Calu3 (cell line): ENCODE data around the gene IKZF1. TPM values are rescaled to one million over a fixed set of nuclear protein-coding genes. Genes with fewer than 3 reads are reported as not detected.

Source experiments
- BruUV-seq: library from RNA; stranded (reverse); fragments of 400-500 nt; replicated peaks from 2 replicates; lab custom pipeline; 2021; lab: Mats Ljungman, UMichigan
- CTCF ChIA-PET: fragments of 300-600 bp; sonication (Branson Sonifier 250); formaldehyde crosslinking; loops from one replicate; lab custom pipeline; 2022; ENCODE audit warnings: antibody characterized with exemption; lab: Charles Lee
- DNase-seq: peaks from one replicate; pipeline ENCODE4 v3.0.0; 2022
- H3K27ac Mint-ChIP-seq: one replicate; pipeline ENCODE4 v1.8.0; 2022; ENCODE audit warnings: mixed read lengths; ENCODE audit not compliant: unreplicated experiment
- H3K27me3 Mint-ChIP-seq: one replicate; pipeline ENCODE4 v1.8.0; 2022; ENCODE audit warnings: mixed read lengths; ENCODE audit not compliant: unreplicated experiment
- H3K36me3 Mint-ChIP-seq: one replicate; pipeline ENCODE4 v1.8.0; 2022; ENCODE audit warnings: mild to moderate bottlenecking, moderate library complexity, mixed read lengths; ENCODE audit not compliant: insufficient read depth, unreplicated experiment
- H3K4me1 Mint-ChIP-seq: one replicate; pipeline ENCODE4 v1.8.0; 2022; ENCODE audit warnings: mild to moderate bottlenecking, low read depth, mixed read lengths; ENCODE audit not compliant: unreplicated experiment
- H3K4me3 Mint-ChIP-seq: one replicate; pipeline ENCODE4 v1.8.0; 2022; ENCODE audit warnings: mild to moderate bottlenecking, low read depth, moderate library complexity, mixed read lengths; ENCODE audit not compliant: unreplicated experiment
- H3K9me3 Mint-ChIP-seq: one replicate; pipeline ENCODE4 v1.8.0; 2022; ENCODE audit warnings: low read depth, mixed read lengths; ENCODE audit not compliant: unreplicated experiment
- intact Hi-C: fragments of 100-400 bp; cut with micrococcal nuclease; formaldehyde crosslinking; loops from one replicate; pipeline ENCODE4 v1.10.0; 2022; ENCODE audit not compliant: unreplicated experiment
- total RNA-seq: library from RNA; stranded (reverse); gene quantifications from 2 replicates; pipeline ENCODE4 v1.2.3, GENCODE V29; 2022
- TF ChIP-seq, protein P1 (sequence below): fragments of 200-600 bp; IDR thresholded peaks from one replicate; pipeline ENCODE4 v1.8.0; 2022; ENCODE audit warnings: antibody characterized with exemption; ENCODE audit not compliant: unreplicated experiment

The IKZF1 gene
- total RNA-seq, 1 experiment from 2014 or later, result 0.28 TPM

GRCh38 chr7:50418526-50419290 is 114.2 kb downstream of the IKZF1 start:
- TF ChIP-seq, protein P1, sequence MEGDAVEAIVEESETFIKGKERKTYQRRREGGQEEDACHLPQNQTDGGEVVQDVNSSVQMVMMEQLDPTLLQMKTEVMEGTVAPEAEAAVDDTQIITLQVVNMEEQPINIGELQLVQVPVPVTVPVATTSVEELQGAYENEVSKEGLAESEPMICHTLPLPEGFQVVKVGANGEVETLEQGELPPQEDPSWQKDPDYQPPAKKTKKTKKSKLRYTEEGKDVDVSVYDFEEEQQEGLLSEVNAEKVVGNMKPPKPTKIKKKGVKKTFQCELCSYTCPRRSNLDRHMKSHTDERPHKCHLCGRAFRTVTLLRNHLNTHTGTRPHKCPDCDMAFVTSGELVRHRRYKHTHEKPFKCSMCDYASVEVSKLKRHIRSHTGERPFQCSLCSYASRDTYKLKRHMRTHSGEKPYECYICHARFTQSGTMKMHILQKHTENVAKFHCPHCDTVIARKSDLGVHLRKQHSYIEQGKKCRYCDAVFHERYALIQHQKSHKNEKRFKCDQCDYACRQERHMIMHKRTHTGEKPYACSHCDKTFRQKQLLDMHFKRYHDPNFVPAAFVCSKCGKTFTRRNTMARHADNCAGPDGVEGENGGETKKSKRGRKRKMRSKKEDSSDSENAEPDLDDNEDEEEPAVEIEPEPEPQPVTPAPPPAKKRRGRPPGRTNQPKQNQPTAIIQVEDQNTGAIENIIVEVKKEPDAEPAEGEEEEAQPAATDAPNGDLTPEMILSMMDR, result no peak
- Mint-ChIP-seq H3K4me3 (no peak overlapping the region), H3K9me3 (no peaks in the 10 kb centered on the region), H3K27ac (no peak overlapping the region), H3K36me3 (no peaks in the 10 kb centered on the region), H3K4me1 (no peaks in the 10 kb centered on the region), H3K27me3 (peaks cover 22% of the 10 kb centered on the region)
- CTCF ChIA-PET, result interaction anchor here (0.6 to 2.4 kb wide), 12 partner anchors 9 to 744 kb away, joined by 3 to 26 read pairs (median 4); no protein-coding TSS in a partner anchor
- DNase-seq, result no peak
- no TSS peak for BruUV-seq
- intact Hi-C loops, result loop anchor here (1.0 to 2.0 kb wide), 3 partner anchors 213 to 326 kb away; no protein-coding TSS in a partner anchor

DNA sequence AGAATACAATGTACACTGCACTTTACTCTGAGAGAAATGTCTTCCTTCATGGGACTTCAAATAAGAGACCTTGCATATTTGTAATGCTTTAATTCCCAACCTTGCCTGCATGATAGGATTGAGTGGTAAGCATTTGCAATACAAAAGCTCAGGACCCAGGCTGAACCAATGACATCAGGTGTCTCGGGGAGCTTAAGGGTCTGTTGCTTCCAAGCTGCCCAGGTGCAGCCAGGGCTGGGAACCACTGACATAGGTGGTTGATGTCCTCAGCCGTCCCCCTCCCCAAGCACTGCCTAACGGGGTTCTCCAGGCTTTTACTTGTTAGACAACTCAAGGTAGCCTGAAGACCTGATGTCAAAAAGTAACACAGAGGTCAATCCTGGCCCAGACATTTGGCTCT is 116.5 kb downstream of the IKZF1 start:
- no TSS peak for BruUV-seq
- Mint-ChIP-seq H3K9me3 (no peaks in the 10 kb centered on the region), H3K27me3 (peaks cover 18% of the 10 kb centered on the region), H3K4me1 (no peaks in the 10 kb centered on the region), H3K4me3 (no peak overlapping the region), H3K36me3 (no peaks in the 10 kb centered on the region), H3K27ac (no peak overlapping the region)
- CTCF ChIA-PET, result interaction anchor here (0.6 kb wide), 1 partner anchor 195 kb away, joined by 3 read pairs; no protein-coding TSS in a partner anchor
- TF ChIP-seq, protein P1, result no peak
- no peak for DNase-seq
- intact Hi-C loops, result no loop called here

DNA sequence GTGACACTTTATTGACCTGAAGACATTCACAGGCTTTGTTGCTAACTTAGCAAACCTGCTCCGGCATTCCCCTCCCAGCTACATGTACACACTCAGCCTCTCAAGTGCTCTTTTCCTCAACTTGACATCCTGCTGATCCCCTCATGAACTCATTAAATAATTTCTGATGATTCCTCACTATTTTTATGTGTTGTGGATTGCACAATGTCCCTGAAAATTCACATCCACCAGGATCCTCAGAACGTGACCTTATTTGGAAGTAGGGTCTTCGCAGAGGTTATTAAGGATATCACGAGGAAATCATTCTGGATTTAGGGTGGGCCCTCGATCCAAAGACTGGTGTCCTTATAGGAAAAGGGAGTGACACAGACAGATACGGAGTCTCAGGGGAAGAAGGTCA is 118.3 kb downstream of the IKZF1 start:
- intact Hi-C loops, result no loop called here
- H3K36me3 Mint-ChIP-seq, result no peaks in the 10 kb centered on the region
- no peak for DNase-seq
- peaks cover 7% of the 10 kb centered on the region for H3K27me3 Mint-ChIP-seq
- CTCF ChIA-PET, result no interaction called here
- H3K27ac Mint-ChIP-seq, result no peak overlapping the region
- H3K4me1 Mint-ChIP-seq, result peaks cover 9% of the 10 kb centered on the region
- H3K4me3 Mint-ChIP-seq, result no peak overlapping the region
- H3K9me3 Mint-ChIP-seq, result no peaks in the 10 kb centered on the region
- TF ChIP-seq, protein P1, result no peak
- BruUV-seq, result no TSS peak

DNA sequence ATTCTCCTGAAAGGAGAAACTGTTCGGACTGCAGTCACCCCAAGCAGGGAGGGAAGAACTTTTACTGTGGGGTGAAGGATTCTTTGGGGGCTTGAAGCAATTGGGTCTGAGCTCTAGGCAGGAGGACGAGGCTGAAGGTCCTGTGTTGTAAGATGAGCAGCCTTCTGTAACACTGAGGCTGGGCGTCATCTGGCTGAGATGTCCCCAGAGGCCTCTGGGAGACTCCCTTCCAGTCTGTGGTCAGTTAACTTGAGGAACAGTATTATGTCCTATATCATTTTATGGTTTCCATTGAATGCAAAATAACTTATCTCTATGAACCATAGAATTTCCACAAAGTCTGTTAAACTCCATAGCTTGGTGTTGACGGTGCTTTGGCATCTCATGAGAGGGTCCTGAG is 119.3 kb downstream of the IKZF1 start:
- Mint-ChIP-seq H3K27me3 (peaks cover 7% of the 10 kb centered on the region), H3K4me3 (no peak overlapping the region), H3K27ac (no peak overlapping the region), H3K9me3 (no peaks in the 10 kb centered on the region), H3K4me1 (peaks cover 9% of the 10 kb centered on the region), H3K36me3 (no peaks in the 10 kb centered on the region)
- intact Hi-C loops, result no loop called here
- no TSS peak for BruUV-seq
- no peak for DNase-seq
- TF ChIP-seq, protein P1, result no peak
- CTCF ChIA-PET, result interaction anchor here (1.3 kb wide), 1 partner anchor 739 kb away, joined by 3 read pairs; no protein-coding TSS in a partner anchor
